ENCODE measurements around the gene WNT5B. TPM values are rescaled to one million over a fixed set of nuclear protein-coding genes. Genes with fewer than 3 reads are reported as not detected.
A peak's percentile ranks its signal among the peaks of the same experiment; 100 is the strongest.

Gene WNT5B
- total and polyA plus RNA-seq, 4 donors: 0.88 to 11.2 (median 2.8) TPM

GRCh38 chr12:1587927-1588574 is 41.0 kb upstream of the WNT5B start:
- no peak overlapping the region for H3K4me3 ChIP-seq (ENCODE audit: low read length in 2 of 2)
- intact Hi-C loops (cut with DNase I): loop anchor here in 1 of 2 donors (10.0 kb wide), 1 partner anchor 1013 kb away; no protein-coding TSS in a partner anchor
- DNase-seq (no peak), ATAC-seq (ENCODE audit: low FRiP score) (no peak)
- no peak overlapping the region for H3K27ac ChIP-seq (ENCODE audit: low read depth in 1 of 2, low read length in 2 of 2)
- no peaks in the 10 kb centered on the region for H3K9me3 ChIP-seq (ENCODE audit: control insufficient read depth, low read length)
- 24 to 25% methylated on average over 5 of the region's 5 CpGs for WGBS, 2 donors
- H3K4me1 ChIP-seq (ENCODE audit: control insufficient read depth in 1 of 2, insufficient read depth in 2 of 2, low read length in 2 of 2): peaks cover 0 to 3% of the 10 kb centered on the region in 2 donors
- H3K27me3 ChIP-seq (ENCODE audit: control insufficient read depth in 1 of 2, insufficient read depth in 2 of 2, low read length in 1 of 2): no peaks in the 10 kb centered on the region
- H3K36me3 ChIP-seq (ENCODE audit: control insufficient read depth in 1 of 2, insufficient read depth in 2 of 2, low read length in 1 of 2): no peaks in the 10 kb centered on the region

- DNase-seq (no peak), ATAC-seq (ENCODE audit: low FRiP score) (no peak)
- 73 to 78% methylated on average over 3 of the region's 3 CpGs for WGBS, 2 donors
- Histone ChIP-seq H3K27me3 (ENCODE audit: control insufficient read depth in 1 of 2, insufficient read depth in 2 of 2, low read length in 1 of 2) (no peaks in the 10 kb centered on the region), H3K36me3 (ENCODE audit: control insufficient read depth in 1 of 2, insufficient read depth in 2 of 2, low read length in 1 of 2) (no peaks in the 10 kb centered on the region), H3K9me3 (ENCODE audit: control insufficient read depth, low read length) (no peaks in the 10 kb centered on the region), H3K4me3 (ENCODE audit: low read length in 2 of 2) (no peak overlapping the region), H3K4me1 (ENCODE audit: control insufficient read depth in 1 of 2, insufficient read depth in 2 of 2, low read length in 2 of 2) (peaks cover 0 to 3% of the 10 kb centered on the region in 2 donors), H3K27ac (ENCODE audit: low read depth in 1 of 2, low read length in 2 of 2) (no peak overlapping the region)
- intact Hi-C loops (cut with DNase I): loop anchor here in 1 of 2 donors (10.0 kb wide), 1 partner anchor 1014 kb away; no protein-coding TSS in a partner anchor
Observed at GRCh38 chr12:1588575-1588947, 40.5 kb upstream of the WNT5B start.

- ATAC-seq (ENCODE audit: low FRiP score) (peak; percentile 49), DNase-seq (peak; percentile 64 to 74)
- Histone ChIP-seq H3K27me3 (ENCODE audit: control insufficient read depth in 1 of 2, insufficient read depth in 2 of 2, low read length in 1 of 2) (no peaks in the 10 kb centered on the region), H3K27ac (ENCODE audit: low read depth in 1 of 2, low read length in 2 of 2) (no peak overlapping the region), H3K4me1 (ENCODE audit: control insufficient read depth in 1 of 2, insufficient read depth in 2 of 2, low read length in 2 of 2) (peaks cover 0 to 3% of the 10 kb centered on the region in 2 donors), H3K36me3 (ENCODE audit: control insufficient read depth in 1 of 2, insufficient read depth in 2 of 2, low read length in 1 of 2) (no peaks in the 10 kb centered on the region), H3K4me3 (ENCODE audit: low read length in 2 of 2) (no peak overlapping the region), H3K9me3 (ENCODE audit: control insufficient read depth, low read length) (no peaks in the 10 kb centered on the region)
- intact Hi-C loops (cut with DNase I): no loop called here
- WGBS, 2 donors: 5 to 7% methylated on average over 12 of the region's 12 CpGs
Observed at GRCh38 chr12:1590221-1590979, 38.6 kb upstream of the WNT5B start.

- DNase-seq (no peak), ATAC-seq (ENCODE audit: low FRiP score) (no peak)
- H3K9me3 ChIP-seq (ENCODE audit: control insufficient read depth, low read length): no peaks in the 10 kb centered on the region
- peaks cover 0 to 3% of the 10 kb centered on the region in 2 donors for H3K4me1 ChIP-seq (ENCODE audit: control insufficient read depth in 1 of 2, insufficient read depth in 2 of 2, low read length in 2 of 2)
- H3K27ac ChIP-seq (ENCODE audit: low read depth in 1 of 2, low read length in 2 of 2): no peak overlapping the region
- intact Hi-C loops (cut with DNase I): no loop called here
- 4 to 8% methylated on average over 3 of the region's 3 CpGs for WGBS, 2 donors
- no peak overlapping the region for H3K4me3 ChIP-seq (ENCODE audit: low read length in 2 of 2)
- H3K36me3 ChIP-seq (ENCODE audit: control insufficient read depth in 1 of 2, insufficient read depth in 2 of 2, low read length in 1 of 2): no peaks in the 10 kb centered on the region
- no peaks in the 10 kb centered on the region for H3K27me3 ChIP-seq (ENCODE audit: control insufficient read depth in 1 of 2, insufficient read depth in 2 of 2, low read length in 1 of 2)
Observed at GRCh38 chr12:1591034-1591433, 38.0 kb upstream of the WNT5B start.

GRCh38 chr12:1591543-1591942 is 37.5 kb upstream of the WNT5B start:
- WGBS, 2 donors: 33 to 37% methylated on average over 4 of the region's 4 CpGs
- H3K27me3 ChIP-seq (ENCODE audit: control insufficient read depth in 1 of 2, insufficient read depth in 2 of 2, low read length in 1 of 2): no peaks in the 10 kb centered on the region
- ATAC-seq (ENCODE audit: low FRiP score) (no peak), DNase-seq (no peak)
- H3K9me3 ChIP-seq (ENCODE audit: control insufficient read depth, low read length): no peaks in the 10 kb centered on the region
- intact Hi-C loops (cut with DNase I): no loop called here
- no peaks in the 10 kb centered on the region for H3K36me3 ChIP-seq (ENCODE audit: control insufficient read depth in 1 of 2, insufficient read depth in 2 of 2, low read length in 1 of 2)
- H3K27ac ChIP-seq (ENCODE audit: low read depth in 1 of 2, low read length in 2 of 2): no peak overlapping the region
- peaks cover 0 to 3% of the 10 kb centered on the region in 2 donors for H3K4me1 ChIP-seq (ENCODE audit: control insufficient read depth in 1 of 2, insufficient read depth in 2 of 2, low read length in 2 of 2)
- H3K4me3 ChIP-seq (ENCODE audit: low read length in 2 of 2): peak overlapping the region in 1 of 2 donors; percentile 22

- intact Hi-C loops (cut with DNase I): no loop called here
- DNase-seq (peak in 1 of 2 donors; percentile 59), ATAC-seq (ENCODE audit: low FRiP score) (peak; percentile 0)
- H3K36me3 ChIP-seq (ENCODE audit: control insufficient read depth in 1 of 2, insufficient read depth in 2 of 2, low read length in 1 of 2): no peaks in the 10 kb centered on the region
- WGBS, 2 donors: 23 to 24% methylated on average over 26 to 27 of the region's 27 CpGs
- H3K9me3 ChIP-seq (ENCODE audit: control insufficient read depth, low read length): no peaks in the 10 kb centered on the region
- peak overlapping the region; percentile 70 to 73 for H3K4me3 ChIP-seq (ENCODE audit: low read length in 2 of 2)
- no peaks in the 10 kb centered on the region for H3K27me3 ChIP-seq (ENCODE audit: control insufficient read depth in 1 of 2, insufficient read depth in 2 of 2, low read length in 1 of 2)
- H3K4me1 ChIP-seq (ENCODE audit: control insufficient read depth in 1 of 2, insufficient read depth in 2 of 2, low read length in 2 of 2): peaks cover 0 to 3% of the 10 kb centered on the region in 2 donors
- H3K27ac ChIP-seq (ENCODE audit: low read depth in 1 of 2, low read length in 2 of 2): no peak overlapping the region
Observed at GRCh38 chr12:1592444-1593173, 36.4 kb upstream of the WNT5B start.

GRCh38 chr12:1593174-1594005 is 35.6 kb upstream of the WNT5B start:
- Histone ChIP-seq H3K4me1 (ENCODE audit: control insufficient read depth in 1 of 2, insufficient read depth in 2 of 2, low read length in 2 of 2) (peaks cover 0 to 3% of the 10 kb centered on the region in 2 donors), H3K4me3 (ENCODE audit: low read length in 2 of 2) (peak overlapping the region; percentile 70 to 73), H3K36me3 (ENCODE audit: control insufficient read depth in 1 of 2, insufficient read depth in 2 of 2, low read length in 1 of 2) (no peaks in the 10 kb centered on the region), H3K27me3 (ENCODE audit: control insufficient read depth in 1 of 2, insufficient read depth in 2 of 2, low read length in 1 of 2) (no peaks in the 10 kb centered on the region), H3K9me3 (ENCODE audit: control insufficient read depth, low read length) (no peaks in the 10 kb centered on the region), H3K27ac (ENCODE audit: low read depth in 1 of 2, low read length in 2 of 2) (peak overlapping the region in 1 of 2 donors; percentile 65)
- intact Hi-C loops (cut with DNase I): no loop called here
- peak; percentile 65 to 83 for DNase-seq
- WGBS, 2 donors: 3 to 4% methylated on average over 49 to 56 of the region's 56 CpGs
- ATAC-seq (ENCODE audit: low FRiP score): peak; percentile 16

GRCh38 chr12:1594006-1594260 is 35.1 kb upstream of the WNT5B start:
- Histone ChIP-seq H3K4me1 (ENCODE audit: control insufficient read depth in 1 of 2, insufficient read depth in 2 of 2, low read length in 2 of 2) (peaks cover 0 to 3% of the 10 kb centered on the region in 2 donors), H3K36me3 (ENCODE audit: control insufficient read depth in 1 of 2, insufficient read depth in 2 of 2, low read length in 1 of 2) (no peaks in the 10 kb centered on the region), H3K9me3 (ENCODE audit: control insufficient read depth, low read length) (no peaks in the 10 kb centered on the region), H3K27me3 (ENCODE audit: control insufficient read depth in 1 of 2, insufficient read depth in 2 of 2, low read length in 1 of 2) (no peaks in the 10 kb centered on the region), H3K4me3 (ENCODE audit: low read length in 2 of 2) (peak overlapping the region; percentile 70 to 73), H3K27ac (ENCODE audit: low read depth in 1 of 2, low read length in 2 of 2) (peak overlapping the region in 1 of 2 donors; percentile 65)
- intact Hi-C loops (cut with DNase I): no loop called here
- WGBS, 2 donors: 0 to 1% methylated on average over 4 to 34 of the region's 34 CpGs
- ATAC-seq (ENCODE audit: low FRiP score) (peak; percentile 49), DNase-seq (no peak)

Data from aorta (tissue), 5 donors.